Hypothalamus (tissue), 51 donors: ENCODE data around the gene SGCA.

Experiments
- DNase-seq, 51 donors: peaks; one replicate each; lab custom pipeline; 2025; lab: John Stamatoyannopoulos, UW

Gene SGCA

DNA sequence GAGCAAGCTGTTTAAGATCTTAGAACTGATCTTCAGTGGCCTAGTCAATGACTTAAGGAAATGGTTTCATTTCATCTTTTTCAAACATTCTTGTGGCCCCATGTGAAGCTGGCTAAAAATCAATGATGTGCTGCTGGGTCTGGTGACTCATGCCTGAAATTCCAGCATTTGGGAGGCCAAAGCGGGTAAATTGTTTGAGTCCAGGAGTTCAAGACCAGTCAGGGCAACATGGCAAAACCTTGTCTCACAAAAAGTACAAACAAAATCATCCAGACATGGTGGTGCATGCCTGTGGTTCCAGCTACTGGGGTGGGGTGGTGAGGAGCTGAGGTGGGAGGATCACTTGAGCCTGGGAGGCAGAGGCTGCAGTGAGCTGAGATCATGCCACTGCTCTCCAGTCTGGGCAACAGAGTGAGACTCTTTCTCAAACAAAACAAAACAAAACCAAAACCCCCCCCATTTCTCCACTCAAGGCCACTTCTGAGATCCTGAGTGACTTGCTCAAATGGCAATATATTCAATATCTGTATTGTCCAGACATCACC is 53.0 kb downstream of the SGCA start:
- DNase-seq: no peak

DNA sequence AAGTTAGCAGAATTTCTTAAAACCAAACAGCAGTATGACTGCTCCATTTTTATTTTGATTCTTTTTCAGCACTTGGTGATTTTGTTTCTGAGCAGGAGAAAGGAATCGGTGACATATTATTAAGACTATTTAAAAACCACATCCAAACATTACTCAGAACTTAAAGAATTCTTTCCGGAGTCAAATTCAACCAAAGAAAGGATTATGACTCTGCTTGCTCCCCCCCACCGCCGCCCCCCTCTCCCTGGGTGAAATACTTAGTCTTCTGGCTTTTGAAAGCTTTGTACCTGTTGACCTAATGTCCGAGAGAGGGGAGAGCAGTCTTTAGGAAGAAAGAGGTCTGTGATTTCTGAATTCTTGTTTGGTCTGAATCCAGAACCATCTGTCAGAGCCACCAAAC is 53.5 kb downstream of the SGCA start:
- no peak for DNase-seq

DNA sequence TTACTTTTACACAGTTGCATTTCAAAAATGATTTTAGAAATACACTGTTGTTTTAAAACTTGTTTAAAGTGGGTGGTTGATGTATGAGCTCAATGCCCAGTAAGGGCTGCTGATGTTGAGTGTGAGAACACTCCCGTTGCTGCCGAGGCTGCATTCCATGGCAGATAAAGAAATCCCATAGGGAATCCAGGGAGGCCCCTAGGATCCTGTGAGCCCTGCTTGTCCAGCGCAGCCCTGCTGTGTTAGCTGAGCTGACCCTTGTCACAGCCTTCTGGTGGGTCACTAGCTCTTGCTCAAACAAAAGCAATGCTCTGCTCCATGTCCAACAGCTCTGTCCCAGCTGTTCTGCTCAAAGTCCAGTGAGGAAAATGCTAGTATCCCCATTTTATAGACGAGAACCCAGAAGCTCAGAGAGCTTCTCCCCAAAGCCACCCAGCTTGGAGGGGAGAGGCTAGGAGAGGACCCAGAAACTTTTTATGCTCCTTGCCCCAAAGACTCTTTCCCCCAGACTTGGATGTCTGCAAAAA is 54.2 kb downstream of the SGCA start:
- DNase-seq: no peak

DNA sequence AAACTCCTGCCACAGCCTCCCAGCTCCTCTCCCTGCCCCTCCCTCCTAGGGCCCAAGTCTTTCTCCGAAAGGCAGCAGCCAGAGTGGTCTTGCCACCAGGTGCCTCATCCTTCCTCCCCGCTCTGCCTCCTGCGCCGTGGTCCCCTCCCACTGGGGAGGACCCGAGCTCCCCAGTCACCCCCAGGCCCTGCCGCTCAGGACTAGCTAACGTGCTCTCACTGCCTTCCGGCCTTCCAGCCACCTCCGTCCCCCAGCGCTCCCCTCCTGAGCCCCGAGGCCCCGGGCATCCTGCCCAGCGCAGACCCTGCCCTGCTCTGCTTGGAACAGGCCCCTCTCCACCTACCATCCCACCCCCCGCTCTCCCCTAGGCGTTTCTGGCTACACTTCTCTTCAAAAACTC is 55.0 kb downstream of the SGCA start:
- DNase-seq: no peak

DNA sequence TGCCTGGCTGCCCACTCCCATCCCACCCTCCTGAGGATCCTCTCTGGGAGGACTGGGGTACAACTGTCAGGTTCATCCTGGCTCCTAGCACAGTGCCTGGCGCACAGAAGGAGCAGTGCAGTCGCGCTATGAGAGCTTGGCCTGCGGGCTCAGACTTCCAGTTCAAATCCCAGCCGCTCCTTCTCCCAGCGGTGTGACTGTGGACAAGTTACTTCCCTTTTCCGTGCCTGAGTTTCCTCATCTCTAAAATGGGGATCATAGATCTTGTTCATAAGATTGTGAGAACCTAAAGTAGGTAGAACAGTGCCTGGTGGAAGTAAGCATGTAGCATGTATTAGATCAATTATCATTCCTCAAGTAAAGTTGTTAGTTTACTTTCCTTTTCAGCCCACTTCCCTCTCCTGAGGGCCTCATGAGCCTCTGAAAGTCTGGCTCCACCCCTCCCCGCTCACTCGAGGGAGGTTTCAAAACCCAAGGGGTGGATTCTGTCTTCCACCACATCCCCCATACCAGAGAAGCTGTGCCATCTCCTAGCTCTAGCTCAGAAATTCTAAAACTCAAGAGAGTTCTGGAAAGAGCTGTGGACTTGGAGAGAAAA is 55.6 kb downstream of the SGCA start:
- DNase-seq: no peak

DNA sequence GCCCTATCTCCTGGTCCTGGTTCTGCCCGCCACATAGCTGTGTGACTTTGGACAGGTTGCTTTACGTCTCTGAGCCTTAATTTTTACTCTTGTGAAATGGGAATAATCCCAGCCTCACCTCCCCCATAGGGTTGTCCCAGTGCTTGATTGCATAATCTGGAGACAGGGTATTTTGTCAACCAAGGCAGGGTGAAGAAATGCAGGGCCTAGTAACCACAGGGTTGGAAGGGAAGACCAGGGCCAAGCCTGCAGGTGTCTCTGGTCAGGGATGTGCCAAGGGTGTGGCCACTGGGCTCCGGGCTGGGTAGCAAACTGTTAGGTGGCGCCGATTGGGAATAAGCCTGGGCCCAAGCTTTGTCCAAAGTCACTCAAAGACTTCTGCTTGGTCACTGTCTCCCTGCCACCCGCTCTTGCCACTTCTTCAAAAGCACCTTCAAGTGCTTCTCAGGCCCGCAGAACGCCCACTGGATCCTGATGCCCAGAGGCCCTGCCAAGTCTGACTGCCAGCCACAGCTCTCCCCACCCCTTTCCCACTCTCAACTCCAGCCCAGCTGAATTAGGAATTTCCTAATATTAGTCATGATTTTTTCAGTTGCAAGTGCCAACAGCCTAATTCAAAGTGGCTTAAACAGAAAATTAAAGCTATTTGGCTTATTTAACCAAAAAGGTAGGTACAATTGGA is 56.2 kb downstream of the SGCA start:
- peak in 7 of 51 donors; percentile 11 to 46 (median 24) for DNase-seq

DNA sequence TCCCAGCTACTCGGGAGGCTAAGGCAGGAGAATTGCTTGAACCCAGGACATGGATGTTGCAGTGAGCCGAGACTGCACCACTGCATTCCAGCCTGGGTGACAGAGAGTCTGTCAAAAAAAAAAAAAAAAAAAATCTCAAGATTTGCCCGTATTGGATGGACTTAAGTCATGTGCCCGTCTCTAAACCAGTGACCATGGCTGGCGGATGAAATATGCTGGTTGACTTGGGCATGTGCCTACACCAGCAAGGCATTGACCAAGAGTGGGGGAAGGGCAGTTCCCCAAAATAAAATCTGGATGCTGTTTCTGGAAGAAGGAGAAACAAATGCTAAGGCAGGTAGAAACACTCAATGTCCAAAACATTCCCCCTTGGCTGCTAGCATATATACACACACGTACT is 57.1 kb downstream of the SGCA start:
- no peak for DNase-seq
